ENCODE data around the gene C8B.

The C8B gene

GRCh38 chr1:56916630-56917029 is 49.2 kb downstream of the C8B start:
- TF ChIP-seq NFIC (IDR thresholded peaks at IDR 0.05) = no peak
- no peak for TF ChIP-seq USF1 (IDR thresholded peaks at IDR 0.05)
- no peak for TF ChIP-seq CREB1 (IDR thresholded peaks at IDR 0.05; ENCODE audit: low read depth)

- no peak for TF ChIP-seq REST (IDR thresholded peaks at IDR 0.05; ENCODE audit: low read depth)
- no peak for TF ChIP-seq YY1 (IDR thresholded peaks at IDR 0.05; ENCODE audit: low read depth)
- TF ChIP-seq NFIC (IDR thresholded peaks at IDR 0.05) = no peak
- no peak for TF ChIP-seq TEAD4 (IDR thresholded peaks at IDR 0.05)
- TF ChIP-seq MAX (IDR thresholded peaks at IDR 0.05) = no peak
- TF ChIP-seq USF1 (IDR thresholded peaks at IDR 0.05) = no peak
- TF ChIP-seq CREB1 (IDR thresholded peaks at IDR 0.05; ENCODE audit: low read depth) = no peak
- TF ChIP-seq TCF12 (IDR thresholded peaks at IDR 0.05; ENCODE audit: low read depth) = no peak
- TF ChIP-seq EGR1 (IDR thresholded peaks at IDR 0.05) = no peak
- TF ChIP-seq FOXM1 (IDR thresholded peaks at IDR 0.05; ENCODE audit: borderline replicate concordance, low read depth) = no peak
- no peak for TF ChIP-seq CEBPB (IDR thresholded peaks at IDR 0.05)
- no peak for TF ChIP-seq EP300 (IDR thresholded peaks at IDR 0.05; ENCODE audit: borderline replicate concordance)
- TF ChIP-seq ZBTB7A (IDR thresholded peaks at IDR 0.05; ENCODE audit: low read depth) = no peak
- TF ChIP-seq RAD21 (IDR thresholded peaks at IDR 0.05; ENCODE audit: low read depth) = no peak
Observed at GRCh38 chr1:56915960-56916359, 49.9 kb downstream of the C8B start.

GRCh38 chr1:56912325-56912724 is 53.5 kb downstream of the C8B start:
- no peak for TF ChIP-seq CREB1 (IDR thresholded peaks at IDR 0.05; ENCODE audit: low read depth)
- no peak for TF ChIP-seq USF1 (IDR thresholded peaks at IDR 0.05)

GRCh38 chr1:56911098-56911938 is 54.5 kb downstream of the C8B start:
- TF ChIP-seq YY1 (IDR thresholded peaks at IDR 0.05; ENCODE audit: low read depth) (no peak), MAX (IDR thresholded peaks at IDR 0.05) (no peak), CREB1 (IDR thresholded peaks at IDR 0.05; ENCODE audit: low read depth) (no peak), CEBPB (IDR thresholded peaks at IDR 0.05) (no peak), EGR1 (IDR thresholded peaks at IDR 0.05) (no peak), EP300 (IDR thresholded peaks at IDR 0.05; ENCODE audit: borderline replicate concordance) (no peak)

GRCh38 chr1:56910441-56910985 is 55.3 kb downstream of the C8B start:
- TF ChIP-seq FOXM1 (IDR thresholded peaks at IDR 0.05; ENCODE audit: borderline replicate concordance, low read depth) = no peak
- TF ChIP-seq TEAD4 (IDR thresholded peaks at IDR 0.05) = no peak
- no peak for TF ChIP-seq YY1 (IDR thresholded peaks at IDR 0.05; ENCODE audit: low read depth)
- TF ChIP-seq CEBPB (IDR thresholded peaks at IDR 0.05) = no peak
- TF ChIP-seq NFIC (IDR thresholded peaks at IDR 0.05) = no peak
- TF ChIP-seq TAF1 (IDR thresholded peaks at IDR 0.05; ENCODE audit: low read depth) = no peak
- no peak for TF ChIP-seq TCF12 (IDR thresholded peaks at IDR 0.05; ENCODE audit: low read depth)
- no peak for TF ChIP-seq RAD21 (IDR thresholded peaks at IDR 0.05; ENCODE audit: low read depth)
- no peak for TF ChIP-seq EGR1 (IDR thresholded peaks at IDR 0.05)
- TF ChIP-seq EP300 (IDR thresholded peaks at IDR 0.05; ENCODE audit: borderline replicate concordance) = no peak

GRCh38 chr1:56908619-56909221 is 57.1 kb downstream of the C8B start:
- TF ChIP-seq TAF1 (IDR thresholded peaks at IDR 0.05; ENCODE audit: low read depth) (no peak), CEBPB (IDR thresholded peaks at IDR 0.05) (no peak), RAD21 (IDR thresholded peaks at IDR 0.05; ENCODE audit: low read depth) (no peak), CREB1 (IDR thresholded peaks at IDR 0.05; ENCODE audit: low read depth) (no peak), EGR1 (IDR thresholded peaks at IDR 0.05) (no peak), REST (IDR thresholded peaks at IDR 0.05; ENCODE audit: low read depth) (no peak), USF1 (IDR thresholded peaks at IDR 0.05) (no peak), NFIC (IDR thresholded peaks at IDR 0.05) (no peak), ZBTB7A (IDR thresholded peaks at IDR 0.05; ENCODE audit: low read depth) (no peak), MAX (IDR thresholded peaks at IDR 0.05) (no peak), TCF12 (IDR thresholded peaks at IDR 0.05; ENCODE audit: low read depth) (no peak), EP300 (IDR thresholded peaks at IDR 0.05; ENCODE audit: borderline replicate concordance) (no peak), FOXM1 (IDR thresholded peaks at IDR 0.05; ENCODE audit: borderline replicate concordance, low read depth) (no peak), YY1 (IDR thresholded peaks at IDR 0.05; ENCODE audit: low read depth) (no peak), TEAD4 (IDR thresholded peaks at IDR 0.05) (no peak)

Measured in Ishikawa (cell line).